Ishikawa (cell line): ENCODE measurements around the gene VTI1A.
A peak's percentile ranks its signal among the peaks of the same experiment; 100 is the strongest.

Experiments used
- CEBPB ChIP-seq: IDR thresholded peaks from 2 replicates; pipeline ENCODE4 v1.6.1; 2012
- CREB1 ChIP-seq: IDR thresholded peaks from 2 replicates; pipeline ENCODE4 v1.6.1; 2012; ENCODE audit warnings: low read depth
- EGR1 ChIP-seq: IDR thresholded peaks from 2 replicates; pipeline ENCODE4 v1.6.1; 2012
- EP300 ChIP-seq: IDR thresholded peaks from 2 replicates; pipeline ENCODE4 v1.6.1; 2012; ENCODE audit warnings: borderline replicate concordance
- FOXM1 ChIP-seq: IDR thresholded peaks from 2 replicates; pipeline ENCODE4 v1.6.1; 2012; ENCODE audit warnings: low read depth, borderline replicate concordance
- NFIC ChIP-seq: IDR thresholded peaks from 2 replicates; pipeline ENCODE4 v1.6.1; 2012
- RAD21 ChIP-seq: IDR thresholded peaks from 2 replicates; pipeline ENCODE4 v1.6.1; 2012; ENCODE audit warnings: low read depth
- TAF1 ChIP-seq: IDR thresholded peaks from 2 replicates; pipeline ENCODE4 v1.6.1; 2012; ENCODE audit warnings: low read depth, mild to moderate bottlenecking
- TCF12 ChIP-seq: IDR thresholded peaks from 2 replicates; pipeline ENCODE4 v1.6.1; 2012; ENCODE audit warnings: low read depth
- TEAD4 ChIP-seq: IDR thresholded peaks from 2 replicates; pipeline ENCODE4 v1.6.1; 2012
- YY1 ChIP-seq: IDR thresholded peaks from 2 replicates; pipeline ENCODE4 v1.6.1; 2012; ENCODE audit warnings: low read depth
- ZBTB7A ChIP-seq: IDR thresholded peaks from 2 replicates; pipeline ENCODE4 v1.6.1; 2012; ENCODE audit warnings: low read depth
- TF ChIP-seq, protein P1 (sequence below): IDR thresholded peaks from 2 replicates; pipeline ENCODE4 v1.6.1; 2012
- TF ChIP-seq, protein P2 (sequence below): IDR thresholded peaks from 2 replicates; pipeline ENCODE4 v1.6.1; 2012; ENCODE audit warnings: low read depth, mild to moderate bottlenecking
- TF ChIP-seq, protein P3 (sequence below): IDR thresholded peaks from 2 replicates; pipeline ENCODE4 v1.6.1; 2012

Gene VTI1A

GRCh38 chr10:112832361-112832878 lies 385.4 kb downstream of the VTI1A start:
- TF ChIP-seq RAD21 (peak; percentile 9; the same call in 1 of the 2 replicates), TEAD4 (peak; percentile 77), CEBPB (no peak), TAF1 (no peak), YY1 (no peak), ZBTB7A (no peak), CREB1 (no peak), EP300 (no peak), EGR1 (no peak)
- TF ChIP-seq, protein P1, sequence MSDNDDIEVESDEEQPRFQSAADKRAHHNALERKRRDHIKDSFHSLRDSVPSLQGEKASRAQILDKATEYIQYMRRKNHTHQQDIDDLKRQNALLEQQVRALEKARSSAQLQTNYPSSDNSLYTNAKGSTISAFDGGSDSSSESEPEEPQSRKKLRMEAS, result no peak
- TF ChIP-seq, protein P2, sequence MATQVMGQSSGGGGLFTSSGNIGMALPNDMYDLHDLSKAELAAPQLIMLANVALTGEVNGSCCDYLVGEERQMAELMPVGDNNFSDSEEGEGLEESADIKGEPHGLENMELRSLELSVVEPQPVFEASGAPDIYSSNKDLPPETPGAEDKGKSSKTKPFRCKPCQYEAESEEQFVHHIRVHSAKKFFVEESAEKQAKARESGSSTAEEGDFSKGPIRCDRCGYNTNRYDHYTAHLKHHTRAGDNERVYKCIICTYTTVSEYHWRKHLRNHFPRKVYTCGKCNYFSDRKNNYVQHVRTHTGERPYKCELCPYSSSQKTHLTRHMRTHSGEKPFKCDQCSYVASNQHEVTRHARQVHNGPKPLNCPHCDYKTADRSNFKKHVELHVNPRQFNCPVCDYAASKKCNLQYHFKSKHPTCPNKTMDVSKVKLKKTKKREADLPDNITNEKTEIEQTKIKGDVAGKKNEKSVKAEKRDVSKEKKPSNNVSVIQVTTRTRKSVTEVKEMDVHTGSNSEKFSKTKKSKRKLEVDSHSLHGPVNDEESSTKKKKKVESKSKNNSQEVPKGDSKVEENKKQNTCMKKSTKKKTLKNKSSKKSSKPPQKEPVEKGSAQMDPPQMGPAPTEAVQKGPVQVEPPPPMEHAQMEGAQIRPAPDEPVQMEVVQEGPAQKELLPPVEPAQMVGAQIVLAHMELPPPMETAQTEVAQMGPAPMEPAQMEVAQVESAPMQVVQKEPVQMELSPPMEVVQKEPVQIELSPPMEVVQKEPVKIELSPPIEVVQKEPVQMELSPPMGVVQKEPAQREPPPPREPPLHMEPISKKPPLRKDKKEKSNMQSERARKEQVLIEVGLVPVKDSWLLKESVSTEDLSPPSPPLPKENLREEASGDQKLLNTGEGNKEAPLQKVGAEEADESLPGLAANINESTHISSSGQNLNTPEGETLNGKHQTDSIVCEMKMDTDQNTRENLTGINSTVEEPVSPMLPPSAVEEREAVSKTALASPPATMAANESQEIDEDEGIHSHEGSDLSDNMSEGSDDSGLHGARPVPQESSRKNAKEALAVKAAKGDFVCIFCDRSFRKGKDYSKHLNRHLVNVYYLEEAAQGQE, result no peak
- TF ChIP-seq, protein P3, sequence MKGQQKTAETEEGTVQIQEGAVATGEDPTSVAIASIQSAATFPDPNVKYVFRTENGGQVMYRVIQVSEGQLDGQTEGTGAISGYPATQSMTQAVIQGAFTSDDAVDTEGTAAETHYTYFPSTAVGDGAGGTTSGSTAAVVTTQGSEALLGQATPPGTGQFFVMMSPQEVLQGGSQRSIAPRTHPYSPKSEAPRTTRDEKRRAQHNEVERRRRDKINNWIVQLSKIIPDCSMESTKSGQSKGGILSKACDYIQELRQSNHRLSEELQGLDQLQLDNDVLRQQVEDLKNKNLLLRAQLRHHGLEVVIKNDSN, result no peak

- TF ChIP-seq, protein P2, result no peak
These were observed 385.9 kb downstream of the VTI1A start for GRCh38 chr10:112832959-112833358.

DNA sequence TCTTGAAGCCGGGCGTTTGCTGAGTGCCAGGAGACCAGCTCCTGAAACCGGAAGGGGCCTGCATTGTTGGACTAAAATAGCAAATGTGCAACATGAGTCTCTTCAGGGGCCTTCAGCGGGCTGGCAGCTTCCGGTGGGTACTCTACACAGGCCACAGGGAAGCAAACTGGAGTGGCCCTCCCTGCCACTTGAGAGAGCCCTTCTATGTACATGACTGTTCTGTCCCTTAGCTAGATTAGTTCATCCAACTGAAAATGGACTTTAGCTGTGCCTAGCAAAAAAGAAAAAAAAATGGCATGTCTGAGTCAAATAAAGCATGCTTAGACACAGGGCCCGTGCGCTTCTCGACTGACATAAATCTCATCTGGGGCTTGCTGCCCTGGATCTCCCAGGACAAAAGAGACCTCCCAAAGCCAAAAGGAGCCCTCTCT lies 387.8 kb downstream of the VTI1A start:
- TF ChIP-seq FOXM1 (no peak), EGR1 (no peak), TEAD4 (no peak), CREB1 (no peak), ZBTB7A (no peak), EP300 (no peak), NFIC (no peak), TCF12 (no peak), TAF1 (no peak)
- TF ChIP-seq, protein P1, result no peak
- TF ChIP-seq, protein P2, result no peak

- no peak for TF ChIP-seq TEAD4
These were observed 388.3 kb downstream of the VTI1A start for GRCh38 chr10:112835217-112835715.

- TF ChIP-seq TEAD4 (no peak), TAF1 (no peak), EP300 (no peak), CEBPB (no peak), RAD21 (no peak), NFIC (no peak), YY1 (no peak), CREB1 (no peak), FOXM1 (no peak), EGR1 (no peak), ZBTB7A (no peak), TCF12 (no peak)
- TF ChIP-seq, protein P2, result no peak
- TF ChIP-seq, protein P3, result no peak
- TF ChIP-seq, protein P1, result no peak
These were observed 389.0 kb downstream of the VTI1A start for GRCh38 chr10:112835944-112836451.
